Measurements from ENCODE around the gene CEP112. TPM values are rescaled to one million over a fixed set of nuclear protein-coding genes. Genes with fewer than 3 reads are reported as not detected.

The CEP112 gene
- total and polyA plus RNA-seq, 10 of the 15 experiments (the other 5 are each of a cell fraction or from before 2014, with no cell fraction given) = 0.11 to 3.8 (median 0.32) TPM; not detected in 1

- Histone ChIP-seq H3K4me1 (ENCODE audit: control insufficient read depth, insufficient read depth, low read length) (no peaks in the 10 kb centered on the region), H3K79me2 (ENCODE audit: control insufficient read depth, insufficient read depth, low read length) (no peaks in the 10 kb centered on the region), H4K20me1 (ENCODE audit: control insufficient read depth, insufficient read depth) (no peaks in the 10 kb centered on the region), H2AFZ (ENCODE audit: control insufficient read depth, low read depth, low read length) (no peak overlapping the region), H3K4me2 (ENCODE audit: control insufficient read depth, insufficient read depth) (no peak overlapping the region), H3K9ac (ENCODE audit: control insufficient read depth, insufficient read depth, low read length) (no peak overlapping the region), H3K4me3 (no peak overlapping the region), H3K27me3 (replicated peaks in 1 of 2; ENCODE audit: control insufficient read depth in 2 of 2, insufficient read depth in 2 of 2, low read length in 1 of 2) (no peaks in the 10 kb centered on the region), H3K36me3 (ENCODE audit: control insufficient read depth in 2 of 2, insufficient read depth in 2 of 2, low read length in 1 of 2) (no peaks in the 10 kb centered on the region), H3K27ac (ENCODE audit: control insufficient read depth, insufficient read depth) (no peak overlapping the region), H3K9me3 (replicated peaks; ENCODE audit: control insufficient read depth, insufficient read depth, low read length) (no peaks in the 10 kb centered on the region)
- TF ChIP-seq CUX1 (IDR thresholded peaks at IDR 0.05; ENCODE audit: insufficient replicate concordance, low read depth, low read length) = no peak
- no peak for TF ChIP-seq NFYA (IDR thresholded peaks at IDR 0.05; ENCODE audit: borderline replicate concordance, low read depth, low read length)
- TF ChIP-seq CREB1 (IDR thresholded peaks at IDR 0.05; ENCODE audit: low read depth) = no peak
- no peak for TF ChIP-seq GATAD2B (conservative IDR thresholded peaks at IDR 0.05; ENCODE audit: low read depth)
- no peak for TF ChIP-seq ZSCAN29 (IDR thresholded peaks at IDR 0.05)
- TF ChIP-seq ZBTB4 (CRISPR knock-in tag; IDR thresholded peaks at IDR 0.05) = no peak
- no peak for TF ChIP-seq POLR2AphosphoS5 (IDR thresholded peaks at IDR 0.05; ENCODE audit: low read length)
- no peak for TF ChIP-seq MTA2 (IDR thresholded peaks at IDR 0.05; ENCODE audit: low read depth)
- no peak for DNase-seq (ENCODE audit: low read depth, low spot score)
- ChIA-PET SMC1A (ENCODE audit: uncharacterized antibody, unreplicated experiment) (interaction anchor here (0.6 kb wide), 1 partner anchor 638 kb away, joined by 3 read pairs; no protein-coding TSS in a partner anchor), RAD21 (ENCODE audit: unreplicated experiment) (no interaction called here), POLR2A (no interaction called here), CTCF (no interaction called here)
- in situ Hi-C loops (cut with MboI) (no loop called here), intact Hi-C loops (cut with micrococcal nuclease; ENCODE audit: unreplicated experiment) (no loop called here)
- no peak for ATAC-seq
- no peak for FAIRE-seq
- no TSS peak for BruUV-seq (replicated peaks)
- 11% methylated on average over 8 of the region's 8 CpGs for WGBS (ENCODE audit: insufficient coverage, insufficient replicate concordance, low lambda C conversion rate, missing lambda C conversion rate)
These were observed 524.3 kb downstream of the CEP112 start for GRCh38 chr17:65667656-65668055.

Measured in GM12878 (cell line).